SK-MEL-5 (cell line): Measurements from ENCODE around the gene ERICH2. TPM values are rescaled to one million over a fixed set of nuclear protein-coding genes. Genes with fewer than 3 reads are reported as not detected.

Source experiments
- small RNA-seq, 2 experiments: library from RNA; depleted of rRNA; stranded (forward); fragments of <200 nt; gene quantifications; one replicate each; pipeline ENCODE3, GENCODE V24; 2014
- total RNA-seq: library from RNA; depleted of rRNA; stranded (reverse); fragments of >200 nt; shearing (Covaris generic); gene quantifications from 2 replicates; pipeline ENCODE4 v1.2.3, GENCODE V29; 2014; rRNA removed

The ERICH2 gene
- total RNA-seq, 1 experiment from 2014 or later = 0.45 TPM

Small RNA genes lying within 50 kb of the gene (small RNA-seq; reads per million reads assigned to genes)
- gene RF00019 = 0 reads per million in 2 experiments

Other genes with a start within 250 kb of the ERICH2 start
- gene SP5, start 55.0 kb upstream of the ERICH2 start, total RNA-seq = 0.48 TPM in 1 of 2 replicates, not detected in the other
- gene GAD1, start 46.5 kb downstream of the ERICH2 start, total RNA-seq = 18.1 and 23.5 TPM in 2 replicates
- gene GORASP2, start 158.9 kb downstream of the ERICH2 start, total RNA-seq = 27.0 and 36.6 TPM in 2 replicates